Activated T-helper 9 cell treated with anti-CD3 and anti-CD28 coated beads, Interleukin-2, amount 50 U/mL, for 16 hours (primary cell): ENCODE results near the gene KRTDAP.
A peak's percentile ranks its signal among the peaks of the same experiment; 100 is the strongest.

Experiments
- DNase-seq: peaks from one replicate; pipeline ENCODE4 v3.0.0-alpha.2; 2020; ENCODE audit warnings: low read depth

Gene KRTDAP

GRCh38 chr19:35512831-35513627 is 22.8 kb upstream of the KRTDAP start:
- DNase-seq: no peak

- no peak for DNase-seq
Observed at GRCh38 chr19:35511337-35511736, 21.1 kb upstream of the KRTDAP start.

- DNase-seq: no peak
Observed at GRCh38 chr19:35510626-35510964, 20.3 kb upstream of the KRTDAP start.

GRCh38 chr19:35509861-35510625 is 19.8 kb upstream of the KRTDAP start:
- peak; percentile 58 for DNase-seq

GRCh38 chr19:35509018-35509652 is 18.9 kb upstream of the KRTDAP start:
- no peak for DNase-seq

GRCh38 chr19:35508129-35508528 is 17.9 kb upstream of the KRTDAP start:
- no peak for DNase-seq

- no peak for DNase-seq
Observed at GRCh38 chr19:35507561-35507960, 17.3 kb upstream of the KRTDAP start.

- DNase-seq: no peak
Observed at GRCh38 chr19:35506011-35506410, 15.7 kb upstream of the KRTDAP start.

- no peak for DNase-seq
Observed at GRCh38 chr19:35502751-35503150, 12.5 kb upstream of the KRTDAP start.

GRCh38 chr19:35501684-35502083 is 11.4 kb upstream of the KRTDAP start:
- DNase-seq: no peak

GRCh38 chr19:35500611-35501010 is 10.3 kb upstream of the KRTDAP start:
- no peak for DNase-seq

GRCh38 chr19:35498984-35499527 is 8.8 kb upstream of the KRTDAP start:
- DNase-seq: no peak

GRCh38 chr19:35498220-35498619 is 8.0 kb upstream of the KRTDAP start:
- no peak for DNase-seq

GRCh38 chr19:35497406-35497805 is 7.1 kb upstream of the KRTDAP start:
- no peak for DNase-seq

- peak; percentile 57 for DNase-seq
Observed at GRCh38 chr19:35495107-35496064, 5.1 kb upstream of the KRTDAP start.

GRCh38 chr19:35493971-35494370 is 3.7 kb upstream of the KRTDAP start:
- no peak for DNase-seq

GRCh38 chr19:35491836-35492360 is 1.6 kb upstream of the KRTDAP start:
- DNase-seq: no peak

GRCh38 chr19:35488677-35489076 is 1.6 kb downstream of the KRTDAP start:
- no peak for DNase-seq

GRCh38 chr19:35487656-35488182 is 2.5 kb downstream of the KRTDAP start:
- no peak for DNase-seq

- DNase-seq: no peak
Observed at GRCh38 chr19:35486268-35486708, 4.0 kb downstream of the KRTDAP start.
